Endothelial cell of umbilical vein (primary cell): ENCODE results near the gene PCSK6.

Experiments used
- CTCF ChIP-seq, 2 donors: IDR thresholded peaks; 1 replicate in 1 of 2; 2 replicates in 1 of 2; pipeline ENCODE4 v1.5.1; 2011; ENCODE audit warnings: low read length in 2 of 2, mild to moderate bottlenecking in 2 of 2, moderate library complexity in 2 of 2, control low read depth in 1 of 2, inconsistent platforms in 1 of 2, low read depth in 1 of 2; ENCODE audit not compliant: insufficient read depth in 1 of 2; ENCODE audit errors: extremely low read depth in 1 of 2
- EZH2 ChIP-seq: IDR thresholded peaks from 2 replicates; pipeline ENCODE4 v1.6.1; 2012; ENCODE audit warnings: borderline replicate concordance, low read depth, mild to moderate bottlenecking, moderate library complexity, low read length, inconsistent platforms; ENCODE audit not compliant: severe bottlenecking
- FOS ChIP-seq: IDR thresholded peaks from 2 replicates; pipeline ENCODE4 v1.6.1; 2011; ENCODE audit warnings: mild to moderate bottlenecking, low read length, moderate library complexity, borderline replicate concordance; ENCODE audit not compliant: insufficient read depth
- JUN ChIP-seq: IDR thresholded peaks from 2 replicates; pipeline ENCODE4 v1.6.1; 2011; ENCODE audit warnings: borderline replicate concordance, low read depth; ENCODE audit not compliant: insufficient read length, insufficient read depth
- POLR2A ChIP-seq: IDR thresholded peaks from 2 replicates; pipeline ENCODE4 v1.6.1; 2012; ENCODE audit warnings: low read depth, mild to moderate bottlenecking, control low read depth, low read length
- POLR2AphosphoS5 ChIP-seq: IDR thresholded peaks from 2 replicates; pipeline ENCODE4 v1.6.1; 2012; ENCODE audit warnings: low read depth, mild to moderate bottlenecking, control low read depth, low read length, moderate library complexity; ENCODE audit not compliant: insufficient read depth
- TF ChIP-seq, protein P1 (sequence below): IDR thresholded peaks from 2 replicates; pipeline ENCODE4 v1.6.1; 2011; ENCODE audit not compliant: insufficient read depth, insufficient read length

DNA sequence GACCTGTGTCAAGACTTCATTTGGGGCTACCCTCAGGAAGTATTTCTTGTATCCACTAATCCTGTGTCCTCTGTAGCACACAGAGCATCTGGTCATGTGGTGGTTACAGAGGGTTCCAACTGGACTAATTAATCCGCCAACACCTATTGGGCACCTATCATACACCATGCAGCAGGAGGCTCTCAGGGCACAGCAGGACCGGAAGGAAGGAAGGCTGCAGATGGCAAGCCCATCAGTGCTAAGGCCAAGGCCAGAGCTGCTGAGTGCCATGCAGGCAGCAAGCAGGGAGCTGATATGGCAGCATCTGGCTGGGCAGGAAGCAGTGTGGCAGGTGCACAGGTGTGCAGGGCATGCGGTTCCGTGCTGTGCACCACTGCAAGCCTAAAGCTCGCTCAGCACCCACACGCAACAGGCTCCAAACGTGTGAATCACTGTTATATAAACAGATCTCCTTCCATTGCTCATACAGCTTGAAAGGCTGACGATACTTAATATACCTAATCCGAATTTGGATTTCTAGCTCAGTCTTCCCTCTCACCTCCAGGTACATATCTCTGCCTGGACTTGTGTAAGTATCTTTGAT lies 130.1 kb downstream of the PCSK6 start:
- no peak for TF ChIP-seq CTCF (IDR thresholded peaks at IDR 0.05; ENCODE audit: extremely low read depth in 1 of 2, insufficient read depth in 1 of 2, low read depth in 1 of 2, low read length in 2 of 2)
- no peak for TF ChIP-seq POLR2A
- no peak for TF ChIP-seq POLR2AphosphoS5
- no peak for TF ChIP-seq EZH2
- TF ChIP-seq, protein P1, sequence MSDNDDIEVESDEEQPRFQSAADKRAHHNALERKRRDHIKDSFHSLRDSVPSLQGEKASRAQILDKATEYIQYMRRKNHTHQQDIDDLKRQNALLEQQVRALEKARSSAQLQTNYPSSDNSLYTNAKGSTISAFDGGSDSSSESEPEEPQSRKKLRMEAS = no peak
- TF ChIP-seq FOS = no peak
- TF ChIP-seq JUN = no peak
